ENCODE data around the gene UBXN11.
"Not testable (repeated sequence)": the region's sequence is repeated elsewhere in the genome, so short reads cannot be mapped to it uniquely, and the experiment has no call there.

Gene UBXN11

GRCh38 chr1:26295194-26296138 is 11.0 kb downstream of the UBXN11 start:
- Histone ChIP-seq H3K9me3 (ENCODE audit: control insufficient read depth, low read length) (no peaks in the 10 kb centered on the region), H3K36me3 (ENCODE audit: control insufficient read depth, insufficient read depth, low read length) (no peaks in the 10 kb centered on the region), H3K9ac (ENCODE audit: low read length) (no peak overlapping the region), H3K4me1 (ENCODE audit: control insufficient read depth, insufficient read depth, low read length) (no peaks in the 10 kb centered on the region), H3K27me3 (ENCODE audit: control insufficient read depth, insufficient read depth, low read length) (no peaks in the 10 kb centered on the region), H3K4me3 (ENCODE audit: low read length) (no peak overlapping the region)

GRCh38 chr1:26293911-26294463 is 12.4 kb downstream of the UBXN11 start:
- Histone ChIP-seq H3K9me3 (ENCODE audit: control insufficient read depth, low read length) (no peaks in the 10 kb centered on the region), H3K4me1 (ENCODE audit: control insufficient read depth, insufficient read depth, low read length) (peaks cover 11% of the 10 kb centered on the region), H3K36me3 (ENCODE audit: control insufficient read depth, insufficient read depth, low read length) (no peaks in the 10 kb centered on the region), H3K4me3 (ENCODE audit: low read length) (no peak overlapping the region), H3K27me3 (ENCODE audit: control insufficient read depth, insufficient read depth, low read length) (no peaks in the 10 kb centered on the region), H3K9ac (ENCODE audit: low read length) (no peak overlapping the region)

GRCh38 chr1:26292735-26293134 is 13.7 kb downstream of the UBXN11 start:
- peaks cover 20% of the 10 kb centered on the region for H3K4me1 ChIP-seq (ENCODE audit: control insufficient read depth, insufficient read depth, low read length)
- H3K27me3 ChIP-seq (ENCODE audit: control insufficient read depth, insufficient read depth, low read length); H3K4me3 ChIP-seq (ENCODE audit: low read length); H3K9ac ChIP-seq (ENCODE audit: low read length); H3K36me3 ChIP-seq (ENCODE audit: control insufficient read depth, insufficient read depth, low read length); H3K9me3 ChIP-seq (ENCODE audit: control insufficient read depth, low read length): not testable (repeated sequence)

GRCh38 chr1:26291939-26292338 is 14.5 kb downstream of the UBXN11 start:
- Histone ChIP-seq H3K36me3 (ENCODE audit: control insufficient read depth, insufficient read depth, low read length) (no peaks in the 10 kb centered on the region), H3K4me1 (ENCODE audit: control insufficient read depth, insufficient read depth, low read length) (peaks cover 20% of the 10 kb centered on the region), H3K9me3 (ENCODE audit: control insufficient read depth, low read length) (no peaks in the 10 kb centered on the region), H3K9ac (ENCODE audit: low read length) (no peak overlapping the region), H3K27me3 (ENCODE audit: control insufficient read depth, insufficient read depth, low read length) (no peaks in the 10 kb centered on the region), H3K4me3 (ENCODE audit: low read length) (no peak overlapping the region)

- Histone ChIP-seq H3K4me1 (ENCODE audit: control insufficient read depth, insufficient read depth, low read length) (peaks cover 20% of the 10 kb centered on the region), H3K9ac (ENCODE audit: low read length) (no peak overlapping the region), H3K9me3 (ENCODE audit: control insufficient read depth, low read length) (no peaks in the 10 kb centered on the region), H3K4me3 (ENCODE audit: low read length) (no peak overlapping the region), H3K27me3 (ENCODE audit: control insufficient read depth, insufficient read depth, low read length) (no peaks in the 10 kb centered on the region), H3K36me3 (ENCODE audit: control insufficient read depth, insufficient read depth, low read length) (no peaks in the 10 kb centered on the region)
Observed at GRCh38 chr1:26291433-26291832, 15.0 kb downstream of the UBXN11 start.

- no peak overlapping the region for H3K4me3 ChIP-seq (ENCODE audit: low read length)
- peaks cover 22% of the 10 kb centered on the region for H3K4me1 ChIP-seq (ENCODE audit: control insufficient read depth, insufficient read depth, low read length)
- no peaks in the 10 kb centered on the region for H3K9me3 ChIP-seq (ENCODE audit: control insufficient read depth, low read length)
- no peak overlapping the region for H3K9ac ChIP-seq (ENCODE audit: low read length)
- H3K27me3 ChIP-seq (ENCODE audit: control insufficient read depth, insufficient read depth, low read length), result no peaks in the 10 kb centered on the region
- no peaks in the 10 kb centered on the region for H3K36me3 ChIP-seq (ENCODE audit: control insufficient read depth, insufficient read depth, low read length)
Observed at GRCh38 chr1:26290882-26291261, 15.6 kb downstream of the UBXN11 start.

GRCh38 chr1:26290122-26290881 is 16.1 kb downstream of the UBXN11 start:
- no peak overlapping the region for H3K4me3 ChIP-seq (ENCODE audit: low read length)
- H3K4me1 ChIP-seq (ENCODE audit: control insufficient read depth, insufficient read depth, low read length), result peaks cover 27% of the 10 kb centered on the region
- no peak overlapping the region for H3K9ac ChIP-seq (ENCODE audit: low read length)

GRCh38 chr1:26289158-26290059 is 17.0 kb downstream of the UBXN11 start:
- H3K4me3 ChIP-seq (ENCODE audit: low read length), result no peak overlapping the region
- peaks cover 36% of the 10 kb centered on the region for H3K4me1 ChIP-seq (ENCODE audit: control insufficient read depth, insufficient read depth, low read length)
- no peaks in the 10 kb centered on the region for H3K9me3 ChIP-seq (ENCODE audit: control insufficient read depth, low read length)
- no peaks in the 10 kb centered on the region for H3K36me3 ChIP-seq (ENCODE audit: control insufficient read depth, insufficient read depth, low read length)
- no peak overlapping the region for H3K9ac ChIP-seq (ENCODE audit: low read length)
- H3K27me3 ChIP-seq (ENCODE audit: control insufficient read depth, insufficient read depth, low read length), result no peaks in the 10 kb centered on the region

More at GRCh38 chr1:26290122-26290881, 16.1 kb downstream of the UBXN11 start:
- no peaks in the 10 kb centered on the region for H3K9me3 ChIP-seq (ENCODE audit: control insufficient read depth, low read length)
- H3K36me3 ChIP-seq (ENCODE audit: control insufficient read depth, insufficient read depth, low read length), result no peaks in the 10 kb centered on the region
- H3K27me3 ChIP-seq (ENCODE audit: control insufficient read depth, insufficient read depth, low read length), result no peaks in the 10 kb centered on the region

- Histone ChIP-seq H3K36me3 (ENCODE audit: control insufficient read depth, insufficient read depth, low read length) (no peaks in the 10 kb centered on the region), H3K4me1 (ENCODE audit: control insufficient read depth, insufficient read depth, low read length) (peaks cover 45% of the 10 kb centered on the region), H3K4me3 (ENCODE audit: low read length) (no peak overlapping the region), H3K9ac (ENCODE audit: low read length) (no peak overlapping the region), H3K27me3 (ENCODE audit: control insufficient read depth, insufficient read depth, low read length) (no peaks in the 10 kb centered on the region), H3K9me3 (ENCODE audit: control insufficient read depth, low read length) (no peaks in the 10 kb centered on the region)
Observed at GRCh38 chr1:26288311-26288941, 18.0 kb downstream of the UBXN11 start.

GRCh38 chr1:26287811-26288210 is 18.6 kb downstream of the UBXN11 start:
- no peaks in the 10 kb centered on the region for H3K27me3 ChIP-seq (ENCODE audit: control insufficient read depth, insufficient read depth, low read length)
- no peaks in the 10 kb centered on the region for H3K36me3 ChIP-seq (ENCODE audit: control insufficient read depth, insufficient read depth, low read length)
- no peak overlapping the region for H3K4me3 ChIP-seq (ENCODE audit: low read length)
- H3K9me3 ChIP-seq (ENCODE audit: control insufficient read depth, low read length), result no peaks in the 10 kb centered on the region
- peaks cover 51% of the 10 kb centered on the region for H3K4me1 ChIP-seq (ENCODE audit: control insufficient read depth, insufficient read depth, low read length)
- H3K9ac ChIP-seq (ENCODE audit: low read length), result no peak overlapping the region

GRCh38 chr1:26287033-26287711 is 19.3 kb downstream of the UBXN11 start:
- no peak overlapping the region for H3K9ac ChIP-seq (ENCODE audit: low read length)

More at GRCh38 chr1:26287033-26287711, 19.3 kb downstream of the UBXN11 start:
- Histone ChIP-seq H3K9me3 (ENCODE audit: control insufficient read depth, low read length) (no peaks in the 10 kb centered on the region), H3K4me3 (ENCODE audit: low read length) (no peak overlapping the region), H3K4me1 (ENCODE audit: control insufficient read depth, insufficient read depth, low read length) (peaks cover 53% of the 10 kb centered on the region), H3K27me3 (ENCODE audit: control insufficient read depth, insufficient read depth, low read length) (no peaks in the 10 kb centered on the region), H3K36me3 (ENCODE audit: control insufficient read depth, insufficient read depth, low read length) (no peaks in the 10 kb centered on the region)

All from mucosa of stomach (tissue), 1 donor.